H1 (cell line): ENCODE measurements around the gene SPTB. TPM values are rescaled to one million over a fixed set of nuclear protein-coding genes. Genes with fewer than 3 reads are reported as not detected.

ENCODE experiments used
- CTCF ChIA-PET: fragments of 300-600 bp; sonication (Branson Sonifier 250); formaldehyde crosslinking; loops from one replicate; lab custom pipeline; 2021; ENCODE audit not compliant: partially characterized antibody; lab: Charles Lee
- POLR2A ChIA-PET: fragments of 300-600 bp; sonication (Branson Sonifier 250); formaldehyde crosslinking; loops from one replicate; lab custom pipeline; 2021; ENCODE audit warnings: inconsistent platforms; ENCODE audit not compliant: partially characterized antibody; lab: Charles Lee
- DNase-seq, 2 experiments: peaks; one replicate each; pipeline versions ENCODE4 v3.0.0 to v3.0.0-alpha.2; 2010 to 2022; ENCODE audit warnings: low spot score in 2 of 2, low read depth in 1 of 2, mixed read lengths in 1 of 2
- FAIRE-seq: peaks from 2 replicates; lab custom pipeline; 2011; peaks lifted over from hg19 to GRCh38; lab: Jason Lieb, UNC
- H2AFZ ChIP-seq: 2 replicates; pipeline ENCODE4 v1.8.1; 2012; ENCODE audit warnings: low read length, inconsistent platforms
- H2AK5ac ChIP-seq: 2 replicates; pipeline ENCODE4 v1.6.1; 2013; ENCODE audit warnings: low read depth, low read length
- H2BK120ac ChIP-seq: replicated peaks from 2 replicates; pipeline ENCODE3; 2013; ENCODE audit warnings: low read depth, low read length, inconsistent platforms
- H2BK12ac ChIP-seq: 2 replicates; pipeline ENCODE4 v1.6.1; 2013; ENCODE audit warnings: low read depth, low read length
- H2BK15ac ChIP-seq: 2 replicates; pipeline ENCODE4 v1.6.1; 2013; ENCODE audit warnings: low read length
- H2BK20ac ChIP-seq: 2 replicates; pipeline ENCODE4 v1.6.1; 2013; ENCODE audit warnings: low read length
- H2BK5ac ChIP-seq: 2 replicates; pipeline ENCODE4 v1.6.1; 2013; ENCODE audit warnings: low read depth, low read length
- H3K14ac ChIP-seq: 2 replicates; pipeline ENCODE4 v1.6.1; 2013; ENCODE audit warnings: inconsistent platforms; ENCODE audit not compliant: insufficient read length
- H3K18ac ChIP-seq: 2 replicates; pipeline ENCODE4 v1.6.1; 2013; ENCODE audit warnings: low read length; ENCODE audit errors: extremely low read depth
- H3K23ac ChIP-seq: 2 replicates; pipeline ENCODE4 v1.6.1; 2013; ENCODE audit warnings: inconsistent platforms; ENCODE audit not compliant: insufficient read length
- H3K23me2 ChIP-seq: 2 replicates; pipeline ENCODE4 v1.6.1; 2013; ENCODE audit warnings: low read depth, low read length
- H3K27ac ChIP-seq: 2 replicates; pipeline ENCODE4 v1.6.1; 2011; ENCODE audit warnings: low read depth, low read length, inconsistent platforms
- H3K27me3 ChIP-seq, 4 experiments: replicated peaks in 1 of 4; 1 replicate in 1 of 4; 2 replicates in 3 of 4; pipeline versions ENCODE4 v1.6.1 to v1.8.1; 2011 to 2013; ENCODE audit warnings: low read length in 3 of 4, mild to moderate bottlenecking in 3 of 4, inconsistent platforms in 2 of 4, mixed read lengths in 2 of 4, moderate library complexity in 1 of 4; ENCODE audit not compliant: control insufficient read depth in 3 of 4, insufficient read depth in 3 of 4; ENCODE audit errors: extremely low read depth in 1 of 4
- H3K36me3 ChIP-seq, 4 experiments: 2 replicates each; pipeline versions ENCODE4 v1.6.1 to v1.8.1; 2011 to 2013; ENCODE audit warnings: mild to moderate bottlenecking in 4 of 4, low read length in 3 of 4, moderate library complexity in 2 of 4, control low read depth in 1 of 4, inconsistent platforms in 1 of 4; ENCODE audit not compliant: insufficient read depth in 4 of 4, control insufficient read depth in 2 of 4
- H3K4ac ChIP-seq: replicated peaks from 2 replicates; pipeline ENCODE3; 2013; ENCODE audit warnings: low read length, low read depth, mixed read lengths, inconsistent platforms; ENCODE audit not compliant: insufficient read length
- H3K4me1 ChIP-seq, 4 experiments: replicated peaks in 1 of 4; 1 replicate in 1 of 4; 2 replicates in 3 of 4; pipeline versions ENCODE4 v1.6.1 to v1.8.1; 2011 to 2013; ENCODE audit warnings: low read length in 3 of 4, inconsistent platforms in 2 of 4, mixed read lengths in 1 of 4; ENCODE audit not compliant: insufficient read depth in 4 of 4, control insufficient read depth in 3 of 4
- H3K4me2 ChIP-seq, 2 experiments: 2 replicates each; pipeline versions ENCODE4 v1.6.1 to v1.8.1; 2011 to 2013; ENCODE audit warnings: low read depth in 2 of 2, low read length in 2 of 2, control low read depth in 1 of 2, inconsistent platforms in 1 of 2, mild to moderate bottlenecking in 1 of 2; ENCODE audit not compliant: insufficient read depth in 1 of 2
- H3K4me3 ChIP-seq, 4 experiments: fragments of 200-600, 300-600 bp in 1 of 4; sonication (generic), shearing (Covaris generic), sonication (Bioruptor Twin) in 1 of 4; 2 replicates each; pipeline versions ENCODE4 v1.5.1 to v1.8.1; 2011 to 2016; ENCODE audit warnings: low read length in 4 of 4, low read depth in 3 of 4, control low read depth in 2 of 4, inconsistent platforms in 2 of 4, mild to moderate bottlenecking in 2 of 4, mixed read lengths in 1 of 4, moderate library complexity in 1 of 4; ENCODE audit not compliant: insufficient read depth in 2 of 4; ENCODE audit errors: extremely low read depth in 1 of 4
- H3K56ac ChIP-seq: replicated peaks from 2 replicates; pipeline ENCODE3; 2013; ENCODE audit warnings: low read depth, mild to moderate bottlenecking, mixed read lengths, low read length, inconsistent platforms; ENCODE audit not compliant: insufficient read length
- H3K79me1 ChIP-seq: 2 replicates; pipeline ENCODE4 v1.6.1; 2013; ENCODE audit warnings: low read depth, low read length, control low read depth
- H3K79me2 ChIP-seq, 2 experiments: 2 replicates each; pipeline versions ENCODE4 v1.6.1 to v1.8.1; 2012 to 2013; ENCODE audit warnings: low read length in 2 of 2, mild to moderate bottlenecking in 2 of 2, inconsistent platforms in 1 of 2; ENCODE audit not compliant: insufficient read depth in 2 of 2, control insufficient read depth in 1 of 2
- H3K9ac ChIP-seq, 4 experiments: replicated peaks in 1 of 4; 1 replicate in 1 of 4; 2 replicates in 3 of 4; pipeline versions ENCODE4 v1.6.1 to v1.8.1; 2011 to 2013; ENCODE audit warnings: low read depth in 3 of 4, low read length in 3 of 4, control low read depth in 2 of 4, mild to moderate bottlenecking in 2 of 4, moderate library complexity in 2 of 4, inconsistent platforms in 1 of 4; ENCODE audit errors: extremely low read depth in 1 of 4
- H3K9me3 ChIP-seq, 2 experiments: 2 replicates each; pipeline versions ENCODE4 v1.6.1 to v1.8.1; 2012 to 2013; ENCODE audit warnings: mild to moderate bottlenecking in 2 of 2, moderate library complexity in 2 of 2, control low read depth in 1 of 2, inconsistent platforms in 1 of 2, low read depth in 1 of 2, low read length in 1 of 2, mixed read lengths in 1 of 2; ENCODE audit not compliant: insufficient read depth in 2 of 2
- H4K20me1 ChIP-seq, 2 experiments: replicated peaks in 1 of 2; 2 replicates each; pipeline versions ENCODE3 to v1.8.1; 2011 to 2013; ENCODE audit warnings: inconsistent platforms in 2 of 2, low read length in 2 of 2, mild to moderate bottlenecking in 1 of 2; ENCODE audit not compliant: insufficient read depth in 2 of 2, control insufficient read depth in 1 of 2
- H4K5ac ChIP-seq: 2 replicates; pipeline ENCODE4 v1.6.1; 2013; ENCODE audit warnings: low read length, low read depth, mixed read lengths, inconsistent platforms; ENCODE audit not compliant: insufficient read length
- H4K8ac ChIP-seq: 2 replicates; pipeline ENCODE4 v1.8.0; 2013; ENCODE audit warnings: mild to moderate bottlenecking, moderate library complexity, low read length, inconsistent platforms; ENCODE audit not compliant: insufficient read depth; ENCODE audit errors: extremely low read depth
- H4K91ac ChIP-seq: replicated peaks from 2 replicates; pipeline ENCODE3; 2013; ENCODE audit warnings: low read length, mixed read lengths, inconsistent platforms; ENCODE audit not compliant: insufficient read length
- CHD2 ChIP-seq: IDR thresholded peaks from 2 replicates; pipeline ENCODE4 v1.6.1; 2012; ENCODE audit warnings: low read length, improper control_type of control experiment
- JUND ChIP-seq: IDR thresholded peaks from 2 replicates; pipeline ENCODE4 v1.6.1; 2011; ENCODE audit warnings: mild to moderate bottlenecking, improper control_type of control experiment, low read length
- RNF2 ChIP-seq: fragments of 200-900, 300-1000 bp; sonication (generic); IDR thresholded peaks from 2 replicates; pipeline ENCODE4 v1.7.1; 2016; ENCODE audit warnings: borderline replicate concordance, low read depth, mild to moderate bottlenecking, antibody characterized with exemption, low read length; ENCODE audit not compliant: poor library complexity, severe bottlenecking; ENCODE audit errors: missing control alignments
- RXRA ChIP-seq: IDR thresholded peaks from 2 replicates; pipeline ENCODE4 v1.6.1; 2011; ENCODE audit warnings: low read depth, mild to moderate bottlenecking, low read length, moderate library complexity; ENCODE audit not compliant: insufficient read depth
- SIX5 ChIP-seq: IDR thresholded peaks from 2 replicates; pipeline ENCODE4 v1.6.1; 2011; ENCODE audit warnings: mild to moderate bottlenecking, low read depth, low read length
- SP1 ChIP-seq: IDR thresholded peaks from 2 replicates; pipeline ENCODE4 v1.6.1; 2011; ENCODE audit warnings: low read depth, low read length
- SRF ChIP-seq: IDR thresholded peaks from 2 replicates; pipeline ENCODE4 v1.6.1; 2011; ENCODE audit warnings: mild to moderate bottlenecking, low read depth, low read length, moderate library complexity
- TEAD4 ChIP-seq: IDR thresholded peaks from 2 replicates; pipeline ENCODE4 v1.6.1; 2012; ENCODE audit warnings: low read depth, low read length, inconsistent platforms, mixed read lengths
- WGBS, 2 experiments: shearing (Covaris generic) in 1 of 2; methylation state at CpG; one replicate each; pipeline versions ENCODE4 v1.1.6 to v1.1.7; 2013 to 2015; ENCODE audit warnings: low lambda C conversion rate in 2 of 2, mixed read lengths in 2 of 2, inconsistent platforms in 1 of 2, low coverage in 1 of 2, missing lambda C conversion rate in 1 of 2; ENCODE audit not compliant: insufficient replicate concordance in 2 of 2, insufficient coverage in 1 of 2, insufficient read length in 1 of 2; ENCODE audit errors: extremely low coverage in 1 of 2, missing lambda C conversion rate in 1 of 2; 5-methylcytosine and 5-hydroxymethylcytosine counted together
- polyA plus RNA-seq, 7 experiments: library from polyadenylated mRNA; depleted of rRNA in 3 of 7; stranded (reverse) in 5 of 7; unstranded in 2 of 7; fragments of >200 nt in 5 of 7; fragments of 200-250 nt in 2 of 7; gene quantifications; 1 replicate in 5 of 7; 2 replicates in 1 of 7; 4 replicates in 1 of 7; pipeline versions ENCODE4 v1.2.1 to v1.2.3, GENCODE V29; 2011 to 2013; ENCODE audit warnings: missing spikeins in 2 of 7, mixed read lengths in 2 of 7
- total RNA-seq: library from RNA; stranded (reverse); fragmentation: NEBNext Ultra II Directional; extraction: Animal tissue kit (Norgen Biotek cat#: 25700); gene quantifications from 2 replicates; pipeline ENCODE4 v1.2.1, GENCODE V29; 2021
- TF ChIP-seq, protein P1 (sequence below): IDR thresholded peaks from 2 replicates; pipeline ENCODE4 v1.6.1; 2012; ENCODE audit warnings: inconsistent platforms

Gene SPTB
- total and polyA plus RNA-seq, 2 of the 8 experiments (the other 6 are each of a cell fraction or from before 2014, with no cell fraction given): 0.30 to 2.4 TPM

GRCh38 chr14:64741961-64742360 lies 137.7 kb downstream of the SPTB start:
- no peak overlapping the region for H3K14ac ChIP-seq
- no peak for DNase-seq
- peaks cover 6 to 13% of the 10 kb centered on the region in 2 experiments for H4K20me1 ChIP-seq
- FAIRE-seq: no peak
- no peak overlapping the region for H3K56ac ChIP-seq
- H2AFZ ChIP-seq: no peak overlapping the region
- peaks cover 31 to 80% (median 64%) of the 10 kb centered on the region in 4 experiments for H3K36me3 ChIP-seq
- no peaks in the 10 kb centered on the region for H3K79me2 ChIP-seq
- no peaks in the 10 kb centered on the region for H3K23me2 ChIP-seq
- no peak overlapping the region for H2BK15ac ChIP-seq
- H2BK20ac ChIP-seq: no peak overlapping the region
- no peak overlapping the region for H3K4ac ChIP-seq
- H3K23ac ChIP-seq: no peak overlapping the region
- H3K4me1 ChIP-seq: peaks cover 0 to 2% (median 0%) of the 10 kb centered on the region in 4 experiments; a peak in 1 of 7 replicates
- no peak overlapping the region for H2BK12ac ChIP-seq
- no peak overlapping the region for H3K4me2 ChIP-seq
- no peak overlapping the region for H3K18ac ChIP-seq
- no peak overlapping the region for H3K27ac ChIP-seq
- no peaks in the 10 kb centered on the region; the same call in 1 of the 2 replicates for H3K79me1 ChIP-seq
- no peak overlapping the region for H3K9ac ChIP-seq
- H2BK5ac ChIP-seq: no peak overlapping the region
- H3K27me3 ChIP-seq: no peaks in the 10 kb centered on the region
- 97% methylated on average over 15 of the region's 15 CpGs; no CpG with 5 or more reads in 1 of the 2 experiments for WGBS, 2 experiments
- H2BK120ac ChIP-seq: no peak overlapping the region
- H4K5ac ChIP-seq: no peak overlapping the region
- POLR2A ChIA-PET: interaction anchor here (1.0 to 1.5 kb wide), 4 partner anchors 11 to 35 kb away, joined by 3 to 5 read pairs (median 4); no protein-coding TSS in a partner anchor
- no peak overlapping the region for H3K4me3 ChIP-seq
- no peak overlapping the region for H4K8ac ChIP-seq
- TF ChIP-seq SRF (no peak), JUND (no peak), TEAD4 (no peak), RXRA (no peak), CHD2 (no peak), SIX5 (no peak), SP1 (no peak), RNF2 (no peak)
- TF ChIP-seq, protein P1, sequence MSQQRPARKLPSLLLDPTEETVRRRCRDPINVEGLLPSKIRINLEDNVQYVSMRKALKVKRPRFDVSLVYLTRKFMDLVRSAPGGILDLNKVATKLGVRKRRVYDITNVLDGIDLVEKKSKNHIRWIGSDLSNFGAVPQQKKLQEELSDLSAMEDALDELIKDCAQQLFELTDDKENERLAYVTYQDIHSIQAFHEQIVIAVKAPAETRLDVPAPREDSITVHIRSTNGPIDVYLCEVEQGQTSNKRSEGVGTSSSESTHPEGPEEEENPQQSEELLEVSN: no peak
- no peak overlapping the region for H4K91ac ChIP-seq
- H2AK5ac ChIP-seq: no peak overlapping the region
- CTCF ChIA-PET: interaction anchor here (0.7 to 2.8 kb wide), 11 partner anchors 14 to 105 kb away, joined by 3 to 11 read pairs (median 4); no protein-coding TSS in a partner anchor
- no peaks in the 10 kb centered on the region for H3K9me3 ChIP-seq
